GM12878 (cell line): ENCODE results near the gene NAAA. TPM values are rescaled to one million over a fixed set of nuclear protein-coding genes. Genes with fewer than 3 reads are reported as not detected.

ENCODE experiments used
- ATAC-seq: fragments of 200-7000 bp; cut with Tn5 transposase; 3 replicates; pipeline ENCODE4 v1.9.1; 2020; ENCODE audit warnings: mild to moderate bottlenecking, moderate library complexity
- BruUV-seq: library from RNA; stranded (reverse); fragments of 400-500 nt; replicated peaks from 2 replicates; lab custom pipeline; 2021; lab: Mats Ljungman, UMichigan
- CTCF ChIA-PET: fragments of 300-600 bp; sonication (Branson Sonifier 250); formaldehyde crosslinking; extraction: SDS; loops from one replicate; lab custom pipeline; 2021; ENCODE audit warnings: inconsistent platforms; lab: Yijun Ruan, JAX
- POLR2A ChIA-PET: fragments of 350-600 bp; formaldehyde crosslinking; extraction: SDS; loops from one replicate; lab custom pipeline; 2021; ENCODE audit warnings: inconsistent platforms; lab: Charles Lee
- RAD21 ChIA-PET: fragments of 300-600 bp; sonication (Branson Sonifier 250); formaldehyde crosslinking; loops from one replicate; lab custom pipeline; 2023; ENCODE audit warnings: antibody characterized with exemption; ENCODE audit not compliant: unreplicated experiment; lab: Charles Lee
- SMC1A ChIA-PET: fragments of 300-600 bp; sonication (Branson Sonifier 250); formaldehyde crosslinking; loops from one replicate; lab custom pipeline; 2023; ENCODE audit not compliant: unreplicated experiment, uncharacterized antibody; lab: Charles Lee
- DNase-seq: peaks from one replicate; pipeline ENCODE4 v3.0.0-alpha.2; 2011; ENCODE audit warnings: low read depth, low spot score
- FAIRE-seq: peaks from 3 replicates; lab custom pipeline; 2011; peaks lifted over from hg19 to GRCh38; lab: Jason Lieb, UNC
- H2AFZ ChIP-seq: 2 replicates; pipeline ENCODE4 v1.6.0; 2011; ENCODE audit warnings: low read depth, low read length, control low read depth; ENCODE audit not compliant: control insufficient read depth
- H3K27ac ChIP-seq: 2 replicates; pipeline ENCODE4 v1.5.1; 2011; ENCODE audit warnings: control low read depth; ENCODE audit not compliant: control insufficient read depth, insufficient read depth
- H3K27me3 ChIP-seq, 2 experiments: replicated peaks in 1 of 2; 2 replicates each; pipeline versions ENCODE4 v1.6.0 to v1.6.1; 2011; ENCODE audit warnings: low read length in 1 of 2; ENCODE audit not compliant: control insufficient read depth in 2 of 2, insufficient read depth in 2 of 2
- H3K36me3 ChIP-seq, 2 experiments: 2 replicates each; pipeline ENCODE4 v1.5.1; 2011; ENCODE audit warnings: low read length in 1 of 2; ENCODE audit not compliant: control insufficient read depth in 2 of 2, insufficient read depth in 2 of 2
- H3K4me1 ChIP-seq: 2 replicates; pipeline ENCODE4 v1.6.1; 2011; ENCODE audit warnings: mild to moderate bottlenecking, low read length, moderate library complexity, mixed read lengths; ENCODE audit not compliant: control insufficient read depth, insufficient read depth
- H3K4me2 ChIP-seq: 2 replicates; pipeline ENCODE4 v1.6.0; 2011; ENCODE audit warnings: control low read depth; ENCODE audit not compliant: control insufficient read depth, insufficient read depth
- H3K4me3 ChIP-seq: fragments of 200-600 bp; sonication (generic); 2 replicates; pipeline ENCODE4 v1.5.1; 2016
- H3K79me2 ChIP-seq: 2 replicates; pipeline ENCODE4 v1.6.0; 2011; ENCODE audit warnings: low read length; ENCODE audit not compliant: control insufficient read depth, insufficient read depth
- H3K9ac ChIP-seq: 2 replicates; pipeline ENCODE4 v1.8.0; 2011; ENCODE audit warnings: low read length, control low read depth, mixed read lengths; ENCODE audit not compliant: control insufficient read depth, insufficient read depth
- H3K9me3 ChIP-seq: replicated peaks from 3 replicates; pipeline ENCODE4 v1.5.1; 2011; ENCODE audit warnings: mild to moderate bottlenecking, low read length; ENCODE audit not compliant: control insufficient read depth, insufficient read depth
- H4K20me1 ChIP-seq: 2 replicates; pipeline ENCODE4 v1.6.0; 2011; ENCODE audit not compliant: control insufficient read depth, insufficient read depth
- HDAC6 ChIP-seq: fragments of 200-600 bp; sonication (generic); IDR thresholded peaks from one replicate; pipeline ENCODE4 v1.8.0; 2017; ENCODE audit warnings: antibody characterized with exemption; ENCODE audit not compliant: unreplicated experiment
- HDGF ChIP-seq: fragments of 450-650 bp; IDR thresholded peaks from 2 replicates; pipeline ENCODE4 v1.6.1; 2016; ENCODE audit warnings: antibody characterized with exemption
- HSF1 ChIP-seq: fragments of 150-350 bp; IDR thresholded peaks from 2 replicates; pipeline ENCODE4 v1.6.1; 2014; ENCODE audit warnings: mild to moderate bottlenecking, low read depth, low read length
- IRF4 ChIP-seq: IDR thresholded peaks from 2 replicates; pipeline ENCODE4 v1.6.1; 2011; ENCODE audit warnings: low read depth, low read length
- IRF5 ChIP-seq: fragments of 450-650 bp; IDR thresholded peaks from 2 replicates; pipeline ENCODE4 v1.6.1; 2017; ENCODE audit warnings: borderline replicate concordance
- JUNB ChIP-seq: IDR thresholded peaks from 2 replicates; pipeline ENCODE4 v1.6.1; 2016; ENCODE audit warnings: antibody characterized with exemption, mild to moderate bottlenecking
- NFYA ChIP-seq: IDR thresholded peaks from 2 replicates; pipeline ENCODE4 v1.6.1; 2011; ENCODE audit warnings: low read depth, mild to moderate bottlenecking, low read length, improper control_type of control experiment, borderline replicate concordance
- NR2F1 ChIP-seq: fragments of 450-650 bp; conservative IDR thresholded peaks from 2 replicates; pipeline ENCODE4 v1.6.1; 2017; ENCODE audit warnings: mild to moderate bottlenecking
- POLR2AphosphoS5 ChIP-seq: IDR thresholded peaks from 2 replicates; pipeline ENCODE4 v1.6.1; 2011; ENCODE audit warnings: mild to moderate bottlenecking, low read length, inconsistent platforms
- RAD21 ChIP-seq: IDR thresholded peaks from 2 replicates; pipeline ENCODE4 v1.6.1; 2011; ENCODE audit warnings: mild to moderate bottlenecking, low read depth, low read length, moderate library complexity; ENCODE audit not compliant: insufficient read depth
- RELA ChIP-seq: fragments of 450-650 bp; IDR thresholded peaks from 2 replicates; pipeline ENCODE4 v1.8.0; 2014; ENCODE audit warnings: borderline replicate concordance; ENCODE audit not compliant: partially characterized antibody
- RFX5 ChIP-seq: IDR thresholded peaks from 2 replicates; pipeline ENCODE4 v1.6.1; 2011; ENCODE audit warnings: low read depth, low read length, improper control_type of control experiment
- SIN3A ChIP-seq: IDR thresholded peaks from 2 replicates; pipeline ENCODE4 v1.6.1; 2012; ENCODE audit warnings: low read depth, low read length, improper control_type of control experiment
- SMAD1 ChIP-seq: fragments of 450-650 bp; IDR thresholded peaks from 2 replicates; pipeline ENCODE4 v1.6.1; 2018; ENCODE audit warnings: mild to moderate bottlenecking, low read depth; ENCODE audit not compliant: partially characterized antibody
- TARDBP ChIP-seq: IDR thresholded peaks from 2 replicates; pipeline ENCODE4 v1.6.1; 2016; ENCODE audit warnings: borderline replicate concordance
- ZSCAN29 ChIP-seq: fragments of 450-650 bp; IDR thresholded peaks from 2 replicates; pipeline ENCODE4 v1.6.1; 2017; ENCODE audit warnings: mild to moderate bottlenecking, moderate library complexity
- ZZZ3 ChIP-seq: IDR thresholded peaks from 2 replicates; pipeline ENCODE4 v1.6.1; 2011; ENCODE audit warnings: low read depth; ENCODE audit not compliant: control insufficient read depth, insufficient read length
- WGBS: methylation state at CpG from one replicate; pipeline ENCODE4 v1.1.6; 2016; ENCODE audit warnings: low lambda C conversion rate; ENCODE audit not compliant: insufficient replicate concordance, insufficient coverage; ENCODE audit errors: missing lambda C conversion rate; 5-methylcytosine and 5-hydroxymethylcytosine counted together
- in situ Hi-C: fragments of 300-500 bp; cut with MboI; formaldehyde crosslinking; loops from 9 replicates; pipeline ENCODE4 v1.14.3; 2018; ENCODE audit warnings: mixed read lengths
- intact Hi-C: fragments of 100-400 bp; cut with micrococcal nuclease; formaldehyde crosslinking; loops from one replicate; pipeline ENCODE4 v1.14.2; 2022; ENCODE audit not compliant: unreplicated experiment
- polyA plus RNA-seq, 11 experiments: library from polyadenylated mRNA; depleted of rRNA in 4 of 11; unstranded in 6 of 11; stranded (reverse) in 5 of 11; fragments of >200 nt; fragmentation: Nextera tagmentation in 4 of 11; fragmentation: Illumina TruSeq in 1 of 11; extraction: Ambion mirVana in 4 of 11; extraction: Trizol in 1 of 11; gene quantifications; 1 replicate in 1 of 11; 2 replicates in 10 of 11; pipeline versions ENCODE4 v1.2.1 to v1.2.3, GENCODE V29; 2011 to 2016; ENCODE audit warnings: inconsistent platforms in 2 of 11, missing spikeins in 2 of 11, low read depth in 1 of 11
- total RNA-seq, 4 experiments: library from RNA; depleted of rRNA in 3 of 4; stranded (reverse); fragments of >200 nt in 3 of 4; fragmentation: Illumina TruSeq in 1 of 4; extraction: Trizol in 1 of 4; gene quantifications; 2 replicates each; pipeline versions ENCODE4 v1.2.1 to v1.2.3, GENCODE V29; 2013 to 2021
- TF ChIP-seq, protein P1 (sequence below): fragments of 450-650 bp; formaldehyde crosslinking; IDR thresholded peaks from 2 replicates; pipeline ENCODE4 v1.4.0; 2020; ENCODE audit warnings: mild to moderate bottlenecking, moderate library complexity

The NAAA gene
- total and polyA plus RNA-seq, 10 of the 15 experiments (the other 5 are each of a cell fraction or from before 2014, with no cell fraction given): 0.60 to 4.9 (median 2.6) TPM

- TF ChIP-seq, protein P1, sequence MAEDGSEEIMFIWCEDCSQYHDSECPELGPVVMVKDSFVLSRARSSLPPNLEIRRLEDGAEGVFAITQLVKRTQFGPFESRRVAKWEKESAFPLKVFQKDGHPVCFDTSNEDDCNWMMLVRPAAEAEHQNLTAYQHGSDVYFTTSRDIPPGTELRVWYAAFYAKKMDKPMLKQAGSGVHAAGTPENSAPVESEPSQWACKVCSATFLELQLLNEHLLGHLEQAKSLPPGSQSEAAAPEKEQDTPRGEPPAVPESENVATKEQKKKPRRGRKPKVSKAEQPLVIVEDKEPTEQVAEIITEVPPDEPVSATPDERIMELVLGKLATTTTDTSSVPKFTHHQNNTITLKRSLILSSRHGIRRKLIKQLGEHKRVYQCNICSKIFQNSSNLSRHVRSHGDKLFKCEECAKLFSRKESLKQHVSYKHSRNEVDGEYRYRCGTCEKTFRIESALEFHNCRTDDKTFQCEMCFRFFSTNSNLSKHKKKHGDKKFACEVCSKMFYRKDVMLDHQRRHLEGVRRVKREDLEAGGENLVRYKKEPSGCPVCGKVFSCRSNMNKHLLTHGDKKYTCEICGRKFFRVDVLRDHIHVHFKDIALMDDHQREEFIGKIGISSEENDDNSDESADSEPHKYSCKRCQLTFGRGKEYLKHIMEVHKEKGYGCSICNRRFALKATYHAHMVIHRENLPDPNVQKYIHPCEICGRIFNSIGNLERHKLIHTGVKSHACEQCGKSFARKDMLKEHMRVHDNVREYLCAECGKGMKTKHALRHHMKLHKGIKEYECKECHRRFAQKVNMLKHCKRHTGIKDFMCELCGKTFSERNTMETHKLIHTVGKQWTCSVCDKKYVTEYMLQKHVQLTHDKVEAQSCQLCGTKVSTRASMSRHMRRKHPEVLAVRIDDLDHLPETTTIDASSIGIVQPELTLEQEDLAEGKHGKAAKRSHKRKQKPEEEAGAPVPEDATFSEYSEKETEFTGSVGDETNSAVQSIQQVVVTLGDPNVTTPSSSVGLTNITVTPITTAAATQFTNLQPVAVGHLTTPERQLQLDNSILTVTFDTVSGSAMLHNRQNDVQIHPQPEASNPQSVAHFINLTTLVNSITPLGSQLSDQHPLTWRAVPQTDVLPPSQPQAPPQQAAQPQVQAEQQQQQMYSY (CRISPR knock-in tag): no peak
- TF ChIP-seq JUNB: no peak
- TF ChIP-seq IRF5: no peak
- TF ChIP-seq IRF4: no peak
- TF ChIP-seq RELA: no peak
- TF ChIP-seq SIN3A: no peak
- TF ChIP-seq TARDBP: no peak
Measured at GRCh38 chr4:75985116-75985515, 44.3 kb upstream of the NAAA start (continued).

DNA sequence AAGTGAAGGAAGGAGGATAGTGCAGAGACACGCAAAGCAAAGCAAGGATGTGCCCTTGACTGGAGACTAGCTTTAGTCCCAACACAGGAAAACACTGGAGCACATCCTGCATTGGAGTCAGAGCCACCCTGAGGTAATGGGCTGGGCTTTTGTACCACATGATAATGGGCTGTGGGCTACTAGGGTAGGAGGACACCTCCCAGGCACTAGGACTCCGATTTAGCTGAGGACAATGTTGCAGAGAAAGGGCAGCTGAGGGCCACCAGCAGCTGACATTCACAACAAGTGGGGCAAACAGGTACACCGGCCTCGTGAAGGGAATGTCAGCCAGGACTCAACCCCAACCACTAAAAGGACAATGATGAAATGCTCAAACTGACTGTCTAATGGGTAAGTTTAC is 39.8 kb upstream of the NAAA start:
- Histone ChIP-seq H3K79me2 (peaks cover 11% of the 10 kb centered on the region), H3K4me3 (no peak overlapping the region)
- RAD21 ChIA-PET: no interaction called here
- 75% methylated on average over 4 of the region's 4 CpGs for WGBS
- SMC1A ChIA-PET: no interaction called here
- no peak for ATAC-seq
- no peak for TF ChIP-seq NFYA
- TF ChIP-seq SMAD1: no peak
- no peak for TF ChIP-seq RFX5
- TF ChIP-seq HDGF: no peak
- TF ChIP-seq RAD21: no peak
- no peak for TF ChIP-seq ZSCAN29
- no peak for TF ChIP-seq ZZZ3
- no peak for TF ChIP-seq HDAC6
- no peak for TF ChIP-seq POLR2AphosphoS5
- no peak for TF ChIP-seq NR2F1
- TF ChIP-seq HSF1: no peak
- TF ChIP-seq, all 136 proteins: peak for 0
- H3K9me3 ChIP-seq: no peaks in the 10 kb centered on the region
- ChIA-PET CTCF (no interaction called here), POLR2A (no interaction called here)
- in situ Hi-C loops: no loop called here
- BruUV-seq: no TSS peak
- no peaks in the 10 kb centered on the region for H3K4me1 ChIP-seq
- H3K9ac ChIP-seq: no peak overlapping the region
- H2AFZ ChIP-seq: no peak overlapping the region
- no peak overlapping the region for H3K4me2 ChIP-seq
- no peak for FAIRE-seq
- DNase-seq: no peak
- H3K27me3 ChIP-seq: no peaks in the 10 kb centered on the region
- intact Hi-C loops: no loop called here
- H4K20me1 ChIP-seq: no peaks in the 10 kb centered on the region
- peaks cover 2 to 28% of the 10 kb centered on the region in 2 experiments for H3K36me3 ChIP-seq
- no peak overlapping the region for H3K27ac ChIP-seq
